Measurements from ENCODE around the gene ANKFN1. TPM values are rescaled to one million over a fixed set of nuclear protein-coding genes. Genes with fewer than 3 reads are reported as not detected.

ANKFN1 gene
- total and polyA plus RNA-seq, 8 donors, result 0.05 to 0.20 (median 0.12) TPM; not detected in 4

DNA sequence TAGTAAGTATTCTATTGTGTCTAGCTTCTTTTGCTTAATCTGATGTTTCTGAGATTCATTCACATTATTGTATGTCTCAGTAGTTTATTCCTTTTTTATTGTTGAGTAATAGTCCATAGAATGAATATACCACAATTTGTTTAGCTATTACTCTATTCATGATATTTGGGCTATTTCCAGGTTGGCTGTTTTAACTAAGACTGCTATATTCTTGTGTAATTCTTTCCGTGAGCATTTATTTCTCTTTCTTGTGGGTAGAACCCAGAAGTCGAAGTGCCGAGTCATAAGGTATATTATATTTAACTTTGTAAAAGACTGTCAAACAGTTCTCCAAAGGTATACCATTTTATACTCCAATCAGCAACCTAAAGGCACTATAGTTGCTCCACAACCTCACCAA, 160.8 kb downstream of the ANKFN1 start:
- FAIRE-seq (no peak), DNase-seq (no peak), ATAC-seq (no peak)
- H3K36me3 ChIP-seq, result no peaks in the 10 kb centered on the region
- no peak overlapping the region for H3K4me3 ChIP-seq
- TF ChIP-seq, protein P1, sequence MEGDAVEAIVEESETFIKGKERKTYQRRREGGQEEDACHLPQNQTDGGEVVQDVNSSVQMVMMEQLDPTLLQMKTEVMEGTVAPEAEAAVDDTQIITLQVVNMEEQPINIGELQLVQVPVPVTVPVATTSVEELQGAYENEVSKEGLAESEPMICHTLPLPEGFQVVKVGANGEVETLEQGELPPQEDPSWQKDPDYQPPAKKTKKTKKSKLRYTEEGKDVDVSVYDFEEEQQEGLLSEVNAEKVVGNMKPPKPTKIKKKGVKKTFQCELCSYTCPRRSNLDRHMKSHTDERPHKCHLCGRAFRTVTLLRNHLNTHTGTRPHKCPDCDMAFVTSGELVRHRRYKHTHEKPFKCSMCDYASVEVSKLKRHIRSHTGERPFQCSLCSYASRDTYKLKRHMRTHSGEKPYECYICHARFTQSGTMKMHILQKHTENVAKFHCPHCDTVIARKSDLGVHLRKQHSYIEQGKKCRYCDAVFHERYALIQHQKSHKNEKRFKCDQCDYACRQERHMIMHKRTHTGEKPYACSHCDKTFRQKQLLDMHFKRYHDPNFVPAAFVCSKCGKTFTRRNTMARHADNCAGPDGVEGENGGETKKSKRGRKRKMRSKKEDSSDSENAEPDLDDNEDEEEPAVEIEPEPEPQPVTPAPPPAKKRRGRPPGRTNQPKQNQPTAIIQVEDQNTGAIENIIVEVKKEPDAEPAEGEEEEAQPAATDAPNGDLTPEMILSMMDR (IDR thresholded peaks at IDR 0.05), result no peak
- H3K9me3 ChIP-seq, result no peaks in the 10 kb centered on the region
- 42 to 87% methylated on average over 3 of the region's 3 CpGs for WGBS, 2 donors
- intact Hi-C loops (cut with DNase I), result no loop called here
- H3K27me3 ChIP-seq, result no peaks in the 10 kb centered on the region
- no peak overlapping the region for H3K27ac ChIP-seq
- no peaks in the 10 kb centered on the region for H3K4me1 ChIP-seq

DNA sequence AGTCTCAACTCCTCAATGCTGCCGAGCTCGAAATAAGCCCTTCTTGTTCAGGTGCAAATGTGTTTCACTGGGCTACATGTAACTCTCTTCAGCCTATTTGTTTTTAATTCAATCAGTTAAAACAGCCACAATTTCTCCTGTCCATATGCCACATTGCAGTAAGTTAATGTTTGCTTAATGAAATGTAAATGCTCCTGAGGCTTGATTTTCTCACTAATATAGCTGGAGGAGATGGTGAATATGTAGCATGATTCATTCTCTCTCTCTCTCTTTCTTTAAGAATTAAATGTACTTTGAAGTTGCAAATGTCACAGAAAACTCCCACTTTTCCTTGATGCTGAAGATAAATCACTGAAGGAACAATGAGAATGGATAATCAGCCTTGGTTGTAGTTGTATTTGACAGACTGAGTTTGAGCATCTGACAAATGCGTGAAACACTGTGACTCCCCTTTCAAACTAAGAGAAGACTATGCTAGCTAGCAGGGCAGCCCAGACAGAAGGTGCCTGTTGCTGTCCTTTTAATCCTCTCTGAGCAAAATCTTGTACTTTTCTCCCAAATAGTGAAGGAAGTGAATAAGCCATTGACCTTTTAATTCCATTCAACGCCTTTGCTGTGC, 161.8 kb downstream of the ANKFN1 start:
- intact Hi-C loops (cut with DNase I), result no loop called here
- FAIRE-seq, result no peak

DNA sequence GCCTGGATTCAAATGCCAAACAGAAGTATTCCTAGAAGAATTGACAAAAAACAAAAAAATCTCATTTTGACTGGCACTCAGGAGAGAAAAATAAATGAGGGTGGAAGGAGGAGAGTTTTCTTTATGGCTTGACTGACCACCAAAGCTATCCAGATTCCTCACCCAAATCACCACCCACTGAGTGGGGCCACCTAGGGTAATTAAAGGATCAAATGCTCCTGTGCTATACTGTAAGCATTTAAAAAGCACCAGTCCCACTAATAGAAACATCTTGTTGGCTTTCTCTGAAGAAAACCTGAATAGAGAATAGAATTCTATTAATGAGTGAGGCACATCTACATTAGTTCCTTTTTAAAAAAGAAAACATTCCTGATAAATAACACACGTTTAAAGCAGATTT, 163.3 kb downstream of the ANKFN1 start:
- peaks cover 0 to 4% (median 0%) of the 10 kb centered on the region in 4 donors for H3K27me3 ChIP-seq
- H3K4me3 ChIP-seq, result no peak overlapping the region
- H3K27ac ChIP-seq, result no peak overlapping the region
- TF ChIP-seq, protein P1 (IDR thresholded peaks at IDR 0.05), result no peak
- no peaks in the 10 kb centered on the region for H3K4me1 ChIP-seq
- FAIRE-seq (no peak), DNase-seq (no peak), ATAC-seq (no peak)
- no peaks in the 10 kb centered on the region for H3K36me3 ChIP-seq
- WGBS, 2 donors, result 28% methylated on average over 1 of the region's 1 CpG
- intact Hi-C loops (cut with DNase I), result no loop called here
- H3K9me3 ChIP-seq, result no peaks in the 10 kb centered on the region

More for the DNA sequence above, 161.8 kb downstream of the ANKFN1 start:
- Histone ChIP-seq H3K4me3 (no peak overlapping the region), H3K27me3 (peaks cover 0 to 4% (median 0%) of the 10 kb centered on the region in 4 donors), H3K9me3 (no peaks in the 10 kb centered on the region), H3K4me1 (no peaks in the 10 kb centered on the region), H3K27ac (no peak overlapping the region), H3K36me3 (no peaks in the 10 kb centered on the region)
- ATAC-seq (no peak), DNase-seq (no peak)
- TF ChIP-seq, protein P1 (IDR thresholded peaks at IDR 0.05), result no peak
- WGBS, 2 donors, result 54 to 75% methylated on average over 4 of the region's 4 CpGs

DNA sequence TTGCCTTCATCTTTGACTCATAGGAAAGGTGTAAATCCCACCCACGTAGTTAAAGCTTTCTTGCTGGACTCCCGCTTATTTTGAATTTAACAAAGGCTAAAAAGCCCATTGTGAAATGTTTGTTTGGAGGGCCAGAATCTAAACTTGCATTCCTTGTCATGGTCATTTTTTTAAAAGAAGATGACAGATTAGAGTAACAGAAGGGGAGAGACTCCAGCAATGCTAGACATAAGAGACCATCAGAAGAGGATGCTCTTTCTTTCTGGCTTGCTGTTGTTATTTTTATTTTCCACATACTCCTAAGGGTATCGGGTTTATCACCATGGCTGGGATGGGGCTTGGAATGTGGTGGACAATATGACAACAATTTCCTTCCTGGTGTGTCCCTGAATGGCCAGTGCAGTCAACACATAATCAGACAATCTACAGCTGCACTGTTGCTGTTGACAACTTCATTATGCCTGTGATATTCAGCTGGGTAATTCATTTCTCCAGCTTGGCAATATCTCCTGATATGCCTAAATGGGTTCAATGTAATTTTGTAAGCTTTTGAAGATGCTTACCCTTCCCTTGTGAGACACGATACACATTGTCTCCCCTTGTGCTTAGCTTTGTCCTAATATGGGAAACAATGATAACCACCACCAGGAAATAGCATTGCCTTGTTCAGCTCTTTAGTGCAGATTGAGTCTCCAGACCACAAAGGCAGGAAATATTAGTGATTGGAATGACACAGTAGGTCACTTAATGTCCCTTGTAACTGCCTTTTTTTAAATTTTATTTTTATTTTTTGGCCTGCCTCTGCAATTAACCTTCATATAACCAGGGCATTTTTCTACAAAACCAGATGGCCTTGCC, 164.3 kb downstream of the ANKFN1 start:
- FAIRE-seq (no peak), DNase-seq (no peak), ATAC-seq (no peak)
- WGBS, 2 donors, result 58 to 75% methylated on average over 4 of the region's 4 CpGs
- H3K9me3 ChIP-seq, result no peaks in the 10 kb centered on the region
- intact Hi-C loops (cut with DNase I), result no loop called here
- TF ChIP-seq, protein P1 (IDR thresholded peaks at IDR 0.05), result no peak
- no peaks in the 10 kb centered on the region for H3K4me1 ChIP-seq
- no peak overlapping the region for H3K4me3 ChIP-seq
- no peaks in the 10 kb centered on the region for H3K36me3 ChIP-seq
- no peak overlapping the region for H3K27ac ChIP-seq
- peaks cover 0 to 8% (median under 1%) of the 10 kb centered on the region in 4 donors for H3K27me3 ChIP-seq
